HEK293 (cell line): ENCODE results near the gene BBLN.

ENCODE experiments used
- GFI1B ChIP-seq: fragments of 450-650 bp; formaldehyde crosslinking; IDR thresholded peaks from 2 replicates; pipeline ENCODE4 v1.5.1; 2016; ENCODE audit warnings: missing biosample characterization, missing genetic modification characterization
- GLIS1 ChIP-seq: fragments of 450-650 bp; formaldehyde crosslinking; IDR thresholded peaks from 2 replicates; pipeline ENCODE4 v1.5.1; 2016; ENCODE audit warnings: missing biosample characterization, missing genetic modification characterization
- HOXD13 ChIP-seq: sonication (generic); formaldehyde crosslinking; IDR thresholded peaks from 2 replicates; pipeline ENCODE4 v1.8.0; 2022; ENCODE audit warnings: missing genetic modification reagents, borderline replicate concordance
- IKZF3 ChIP-seq: fragments of 450-650 bp; IDR thresholded peaks from 2 replicates; pipeline ENCODE4 v1.5.0; 2018; ENCODE audit warnings: missing biosample characterization, mild to moderate bottlenecking, missing genetic modification characterization, moderate library complexity
- KLF1 ChIP-seq: fragments of 450-650 bp; formaldehyde crosslinking; IDR thresholded peaks from 2 replicates; pipeline ENCODE4 v1.5.1; 2016; ENCODE audit warnings: missing biosample characterization, missing genetic modification characterization
- KLF8 ChIP-seq: fragments of 450-650 bp; formaldehyde crosslinking; IDR thresholded peaks from 2 replicates; pipeline ENCODE4 v1.5.1; 2016; ENCODE audit warnings: missing biosample characterization, missing genetic modification characterization
- SP2 ChIP-seq: fragments of 450-650 bp; formaldehyde crosslinking; IDR thresholded peaks from 2 replicates; pipeline ENCODE4 v1.5.1; 2016; ENCODE audit warnings: missing biosample characterization, missing genetic modification characterization
- SP7 ChIP-seq: fragments of 450-650 bp; formaldehyde crosslinking; IDR thresholded peaks from 2 replicates; pipeline ENCODE4 v1.5.1; 2016; ENCODE audit warnings: missing biosample characterization, missing genetic modification characterization
- ZBTB17 ChIP-seq: fragments of 450-650 bp; formaldehyde crosslinking; IDR thresholded peaks from 2 replicates; pipeline ENCODE4 v1.5.1; 2016; ENCODE audit warnings: missing biosample characterization, missing genetic modification characterization
- ZBTB7A ChIP-seq: fragments of 450-650 bp; formaldehyde crosslinking; IDR thresholded peaks from 2 replicates; pipeline ENCODE4 v1.5.1; 2016; ENCODE audit warnings: low read depth, missing biosample characterization, missing genetic modification characterization
- ZFHX2 ChIP-seq: fragments of 450-650 bp; formaldehyde crosslinking; conservative IDR thresholded peaks from 2 replicates; pipeline ENCODE4 v1.5.1; 2016; ENCODE audit warnings: missing biosample characterization, missing genetic modification characterization
- ZNF112 ChIP-seq: fragments of 450-650 bp; formaldehyde crosslinking; IDR thresholded peaks from 2 replicates; pipeline ENCODE4 v1.5.0; 2017; ENCODE audit warnings: missing biosample characterization, missing genetic modification characterization
- ZNF157 ChIP-seq: fragments of 450-650 bp; formaldehyde crosslinking; IDR thresholded peaks from 2 replicates; pipeline ENCODE4 v1.5.1; 2016; ENCODE audit warnings: missing biosample characterization, missing genetic modification characterization
- ZNF174 ChIP-seq: fragments of 450-650 bp; formaldehyde crosslinking; IDR thresholded peaks from 2 replicates; pipeline ENCODE4 v1.5.0; 2017; ENCODE audit warnings: missing biosample characterization, mild to moderate bottlenecking, missing genetic modification characterization
- ZNF175 ChIP-seq: fragments of 450-650 bp; formaldehyde crosslinking; IDR thresholded peaks from 2 replicates; pipeline ENCODE4 v1.5.1; 2016; ENCODE audit warnings: missing biosample characterization, missing genetic modification characterization
- ZNF292 ChIP-seq: fragments of 450-650 bp; formaldehyde crosslinking; IDR thresholded peaks from 2 replicates; pipeline ENCODE4 v1.5.1; 2016; ENCODE audit warnings: low read depth, missing biosample characterization, missing genetic modification characterization, borderline replicate concordance
- ZNF302 ChIP-seq: fragments of 450-650 bp; formaldehyde crosslinking; IDR thresholded peaks from 2 replicates; pipeline ENCODE4 v1.5.1; 2016; ENCODE audit warnings: missing biosample characterization, missing genetic modification characterization, low read depth
- ZNF324 ChIP-seq: fragments of 450-650 bp; formaldehyde crosslinking; IDR thresholded peaks from 2 replicates; pipeline ENCODE4 v1.5.1; 2016; ENCODE audit warnings: missing biosample characterization, missing genetic modification characterization
- ZNF664 ChIP-seq: fragments of 450-650 bp; formaldehyde crosslinking; IDR thresholded peaks from 2 replicates; pipeline ENCODE4 v1.5.1; 2016; ENCODE audit warnings: missing biosample characterization, missing genetic modification characterization
- ZNF768 ChIP-seq: fragments of 450-650 bp; formaldehyde crosslinking; IDR thresholded peaks from 2 replicates; pipeline ENCODE4 v1.5.1; 2018; ENCODE audit warnings: missing biosample characterization, mild to moderate bottlenecking, missing genetic modification characterization
- ZNF785 ChIP-seq: fragments of 450-650 bp; formaldehyde crosslinking; IDR thresholded peaks from 2 replicates; pipeline ENCODE4 v1.5.1; 2016; ENCODE audit warnings: missing biosample characterization, missing genetic modification characterization
- ZNF791 ChIP-seq: fragments of 450-650 bp; formaldehyde crosslinking; IDR thresholded peaks from 2 replicates; pipeline ENCODE4 v1.5.1; 2016; ENCODE audit warnings: missing biosample characterization, missing genetic modification characterization
- ZSCAN16 ChIP-seq: fragments of 450-650 bp; formaldehyde crosslinking; IDR thresholded peaks from 2 replicates; pipeline ENCODE4 v1.5.1; 2016; ENCODE audit warnings: missing biosample characterization, missing genetic modification characterization
- TF ChIP-seq, protein P1 (sequence below): fragments of 450-650 bp; formaldehyde crosslinking; optimal IDR thresholded peaks from 2 replicates; pipeline ENCODE3; 2016; ENCODE audit warnings: missing biosample characterization, mild to moderate bottlenecking, missing genetic modification characterization
- TF ChIP-seq, protein P2 (sequence below): fragments of 450-650 bp; formaldehyde crosslinking; IDR thresholded peaks from 2 replicates; pipeline ENCODE4 v1.5.1; 2016; ENCODE audit warnings: missing biosample characterization, missing genetic modification characterization
- TF ChIP-seq, protein P3 (sequence below): fragments of 450-650 bp; formaldehyde crosslinking; IDR thresholded peaks from 2 replicates; pipeline ENCODE4; 2016; ENCODE audit warnings: missing biosample characterization, missing genetic modification characterization
- TF ChIP-seq, protein P4 (sequence below): fragments of 450-650 bp; formaldehyde crosslinking; IDR thresholded peaks from 2 replicates; pipeline ENCODE4 v1.5.1; 2016; ENCODE audit warnings: missing biosample characterization, missing genetic modification characterization
- TF ChIP-seq, protein P5 (sequence below): fragments of 450-650 bp; formaldehyde crosslinking; IDR thresholded peaks from 2 replicates; pipeline ENCODE4 v1.5.1; 2017; ENCODE audit warnings: missing biosample characterization, missing genetic modification characterization
- TF ChIP-seq, protein P6 (sequence below): fragments of 450-650 bp; formaldehyde crosslinking; conservative IDR thresholded peaks from 2 replicates; pipeline ENCODE4 v1.5.1; 2016; ENCODE audit warnings: low read depth, missing biosample characterization, missing genetic modification characterization

The BBLN gene

DNA sequence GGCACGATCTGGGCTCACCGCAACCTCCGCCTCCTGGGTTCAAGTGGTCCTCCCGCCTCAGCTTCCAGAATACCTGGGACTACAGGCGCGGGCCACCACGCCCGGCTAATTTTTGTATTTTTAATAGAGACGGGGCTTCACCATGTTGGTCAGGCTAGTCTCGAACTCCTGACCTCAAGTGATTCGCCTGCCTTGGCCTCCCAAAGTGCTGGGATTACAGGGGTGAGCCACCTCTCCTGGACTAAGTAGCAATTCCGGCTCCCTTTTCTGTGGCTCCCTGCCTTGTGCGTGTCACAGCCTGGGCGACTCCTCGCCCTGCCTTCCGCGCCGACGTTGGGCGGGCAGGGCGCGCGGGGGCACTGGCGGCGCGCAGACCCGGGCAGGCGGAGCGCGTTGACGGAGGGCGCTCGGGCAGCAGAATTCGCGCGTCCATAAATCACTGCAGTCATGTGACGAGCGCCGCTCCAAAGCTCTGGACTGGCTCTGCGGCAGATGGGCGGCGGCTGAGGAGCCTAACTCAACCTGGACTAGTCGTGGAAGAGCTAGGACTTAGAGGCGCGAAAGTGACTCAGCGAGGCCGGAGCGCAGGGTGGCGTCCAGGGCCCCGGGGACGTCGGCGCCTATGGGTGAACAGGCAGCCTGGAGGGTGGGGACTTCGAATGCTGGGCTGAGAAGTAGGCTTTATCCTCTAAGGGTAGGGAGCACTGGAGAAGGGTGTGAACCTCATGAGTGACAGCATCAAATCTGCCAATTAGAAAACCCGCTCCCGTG, 32.7 kb downstream of the BBLN start (continued):
- TF ChIP-seq, protein P1, sequence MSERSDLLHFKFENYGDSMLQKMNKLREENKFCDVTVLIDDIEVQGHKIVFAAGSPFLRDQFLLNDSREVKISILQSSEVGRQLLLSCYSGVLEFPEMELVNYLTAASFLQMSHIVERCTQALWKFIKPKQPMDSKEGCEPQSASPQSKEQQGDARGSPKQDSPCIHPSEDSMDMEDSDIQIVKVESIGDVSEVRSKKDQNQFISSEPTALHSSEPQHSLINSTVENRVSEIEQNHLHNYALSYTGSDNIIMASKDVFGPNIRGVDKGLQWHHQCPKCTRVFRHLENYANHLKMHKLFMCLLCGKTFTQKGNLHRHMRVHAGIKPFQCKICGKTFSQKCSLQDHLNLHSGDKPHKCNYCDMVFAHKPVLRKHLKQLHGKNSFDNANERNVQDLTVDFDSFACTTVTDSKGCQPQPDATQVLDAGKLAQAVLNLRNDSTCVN (tag by site-specific recombination), result peak; percentile 85
- TF ChIP-seq ZNF785 (tag by site-specific recombination), result no peak
- TF ChIP-seq ZSCAN16 (tag by site-specific recombination), result no peak
- TF ChIP-seq KLF8 (tag by site-specific recombination), result peak; percentile 47; the same call in 1 of the 2 replicates
- TF ChIP-seq ZNF768 (tag by site-specific recombination), result no peak
- peak; percentile 50; the same call in 1 of the 2 replicates for TF ChIP-seq KLF1 (tag by site-specific recombination)
- no peak for TF ChIP-seq HOXD13 (CRISPR knock-in tag)
- TF ChIP-seq IKZF3 (tag by site-specific recombination), result peak; percentile 70
- no peak for TF ChIP-seq ZNF302 (tag by site-specific recombination)
- TF ChIP-seq ZNF664, result no peak
- TF ChIP-seq GLIS1 (tag by site-specific recombination), result 0 out of 2 replicates have a peak, but pooled peaks have one; percentile 12
- TF ChIP-seq, protein P2, sequence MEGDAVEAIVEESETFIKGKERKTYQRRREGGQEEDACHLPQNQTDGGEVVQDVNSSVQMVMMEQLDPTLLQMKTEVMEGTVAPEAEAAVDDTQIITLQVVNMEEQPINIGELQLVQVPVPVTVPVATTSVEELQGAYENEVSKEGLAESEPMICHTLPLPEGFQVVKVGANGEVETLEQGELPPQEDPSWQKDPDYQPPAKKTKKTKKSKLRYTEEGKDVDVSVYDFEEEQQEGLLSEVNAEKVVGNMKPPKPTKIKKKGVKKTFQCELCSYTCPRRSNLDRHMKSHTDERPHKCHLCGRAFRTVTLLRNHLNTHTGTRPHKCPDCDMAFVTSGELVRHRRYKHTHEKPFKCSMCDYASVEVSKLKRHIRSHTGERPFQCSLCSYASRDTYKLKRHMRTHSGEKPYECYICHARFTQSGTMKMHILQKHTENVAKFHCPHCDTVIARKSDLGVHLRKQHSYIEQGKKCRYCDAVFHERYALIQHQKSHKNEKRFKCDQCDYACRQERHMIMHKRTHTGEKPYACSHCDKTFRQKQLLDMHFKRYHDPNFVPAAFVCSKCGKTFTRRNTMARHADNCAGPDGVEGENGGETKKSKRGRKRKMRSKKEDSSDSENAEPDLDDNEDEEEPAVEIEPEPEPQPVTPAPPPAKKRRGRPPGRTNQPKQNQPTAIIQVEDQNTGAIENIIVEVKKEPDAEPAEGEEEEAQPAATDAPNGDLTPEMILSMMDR, result peak; percentile 60; the same call in 1 of the 2 replicates
- TF ChIP-seq ZNF292 (tag by site-specific recombination), result no peak
- peak; percentile 85 for TF ChIP-seq GFI1B
- TF ChIP-seq, protein P3, sequence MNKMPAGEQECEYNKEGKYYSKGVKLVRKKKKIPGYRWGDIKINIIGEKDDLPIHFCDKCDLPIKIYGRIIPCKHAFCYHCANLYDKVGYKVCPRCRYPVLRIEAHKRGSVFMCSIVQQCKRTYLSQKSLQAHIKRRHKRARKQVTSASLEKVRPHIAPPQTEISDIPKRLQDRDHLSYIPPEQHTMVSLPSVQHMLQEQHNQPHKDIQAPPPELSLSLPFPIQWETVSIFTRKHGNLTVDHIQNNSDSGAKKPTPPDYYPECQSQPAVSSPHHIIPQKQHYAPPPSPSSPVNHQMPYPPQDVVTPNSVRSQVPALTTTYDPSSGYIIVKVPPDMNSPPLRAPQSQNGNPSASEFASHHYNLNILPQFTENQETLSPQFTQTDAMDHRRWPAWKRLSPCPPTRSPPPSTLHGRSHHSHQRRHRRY (tag by site-specific recombination), result no peak
- TF ChIP-seq ZNF324 (tag by site-specific recombination), result no peak
- TF ChIP-seq, protein P4, sequence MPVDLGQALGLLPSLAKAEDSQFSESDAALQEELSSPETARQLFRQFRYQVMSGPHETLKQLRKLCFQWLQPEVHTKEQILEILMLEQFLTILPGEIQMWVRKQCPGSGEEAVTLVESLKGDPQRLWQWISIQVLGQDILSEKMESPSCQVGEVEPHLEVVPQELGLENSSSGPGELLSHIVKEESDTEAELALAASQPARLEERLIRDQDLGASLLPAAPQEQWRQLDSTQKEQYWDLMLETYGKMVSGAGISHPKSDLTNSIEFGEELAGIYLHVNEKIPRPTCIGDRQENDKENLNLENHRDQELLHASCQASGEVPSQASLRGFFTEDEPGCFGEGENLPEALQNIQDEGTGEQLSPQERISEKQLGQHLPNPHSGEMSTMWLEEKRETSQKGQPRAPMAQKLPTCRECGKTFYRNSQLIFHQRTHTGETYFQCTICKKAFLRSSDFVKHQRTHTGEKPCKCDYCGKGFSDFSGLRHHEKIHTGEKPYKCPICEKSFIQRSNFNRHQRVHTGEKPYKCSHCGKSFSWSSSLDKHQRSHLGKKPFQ (tag by site-specific recombination), result peak; percentile 61; the same call in 1 of the 2 replicates
- no peak for TF ChIP-seq ZNF791 (tag by site-specific recombination)
- TF ChIP-seq ZFHX2 (tag by site-specific recombination), result peak; percentile 72
- no peak for TF ChIP-seq ZNF175 (tag by site-specific recombination)
- no peak for TF ChIP-seq ZBTB7A
- TF ChIP-seq SP7, result peak; percentile 54; the same call in 1 of the 2 replicates
- no peak for TF ChIP-seq ZNF112 (tag by site-specific recombination)
- TF ChIP-seq, protein P5, sequence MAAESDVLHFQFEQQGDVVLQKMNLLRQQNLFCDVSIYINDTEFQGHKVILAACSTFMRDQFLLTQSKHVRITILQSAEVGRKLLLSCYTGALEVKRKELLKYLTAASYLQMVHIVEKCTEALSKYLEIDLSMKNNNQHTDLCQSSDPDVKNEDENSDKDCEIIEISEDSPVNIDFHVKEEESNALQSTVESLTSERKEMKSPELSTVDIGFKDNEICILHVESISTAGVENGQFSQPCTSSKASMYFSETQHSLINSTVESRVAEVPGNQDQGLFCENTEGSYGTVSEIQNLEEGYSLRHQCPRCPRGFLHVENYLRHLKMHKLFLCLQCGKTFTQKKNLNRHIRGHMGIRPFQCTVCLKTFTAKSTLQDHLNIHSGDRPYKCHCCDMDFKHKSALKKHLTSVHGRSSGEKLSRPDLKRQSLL (tag by site-specific recombination), result 0 out of 2 replicates have a peak, but pooled peaks have one; percentile 8
- TF ChIP-seq ZNF174 (tag by site-specific recombination), result no peak
- TF ChIP-seq, protein P6, sequence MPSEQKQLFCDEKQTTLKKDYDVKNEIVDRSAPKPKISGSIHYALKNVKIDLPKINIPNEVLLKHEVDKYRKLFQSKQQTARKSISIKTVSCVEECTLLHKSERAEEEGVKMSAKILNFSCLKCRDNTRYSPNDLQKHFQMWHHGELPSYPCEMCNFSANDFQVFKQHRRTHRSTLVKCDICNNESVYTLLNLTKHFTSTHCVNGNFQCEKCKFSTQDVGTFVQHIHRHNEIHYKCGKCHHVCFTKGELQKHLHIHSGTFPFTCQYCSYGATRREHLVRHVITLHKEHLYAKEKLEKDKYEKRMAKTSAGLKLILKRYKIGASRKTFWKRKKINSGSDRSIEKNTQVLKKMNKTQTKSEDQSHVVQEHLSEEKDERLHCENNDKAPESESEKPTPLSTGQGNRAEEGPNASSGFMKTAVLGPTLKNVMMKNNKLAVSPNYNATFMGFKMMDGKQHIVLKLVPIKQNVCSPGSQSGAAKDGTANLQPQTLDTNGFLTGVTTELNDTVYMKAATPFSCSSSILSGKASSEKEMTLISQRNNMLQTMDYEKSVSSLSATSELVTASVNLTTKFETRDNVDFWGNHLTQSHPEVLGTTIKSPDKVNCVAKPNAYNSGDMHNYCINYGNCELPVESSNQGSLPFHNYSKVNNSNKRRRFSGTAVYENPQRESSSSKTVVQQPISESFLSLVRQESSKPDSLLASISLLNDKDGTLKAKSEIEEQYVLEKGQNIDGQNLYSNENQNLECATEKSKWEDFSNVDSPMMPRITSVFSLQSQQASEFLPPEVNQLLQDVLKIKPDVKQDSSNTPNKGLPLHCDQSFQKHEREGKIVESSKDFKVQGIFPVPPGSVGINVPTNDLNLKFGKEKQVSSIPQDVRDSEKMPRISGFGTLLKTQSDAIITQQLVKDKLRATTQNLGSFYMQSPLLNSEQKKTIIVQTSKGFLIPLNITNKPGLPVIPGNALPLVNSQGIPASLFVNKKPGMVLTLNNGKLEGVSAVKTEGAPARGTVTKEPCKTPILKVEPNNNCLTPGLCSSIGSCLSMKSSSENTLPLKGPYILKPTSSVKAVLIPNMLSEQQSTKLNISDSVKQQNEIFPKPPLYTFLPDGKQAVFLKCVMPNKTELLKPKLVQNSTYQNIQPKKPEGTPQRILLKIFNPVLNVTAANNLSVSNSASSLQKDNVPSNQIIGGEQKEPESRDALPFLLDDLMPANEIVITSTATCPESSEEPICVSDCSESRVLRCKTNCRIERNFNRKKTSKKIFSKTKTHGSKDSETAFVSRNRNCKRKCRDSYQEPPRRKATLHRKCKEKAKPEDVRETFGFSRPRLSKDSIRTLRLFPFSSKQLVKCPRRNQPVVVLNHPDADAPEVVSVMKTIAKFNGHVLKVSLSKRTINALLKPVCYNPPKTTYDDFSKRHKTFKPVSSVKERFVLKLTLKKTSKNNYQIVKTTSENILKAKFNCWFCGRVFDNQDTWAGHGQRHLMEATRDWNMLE (tag by site-specific recombination), result no peak
- TF ChIP-seq SP2, result peak; percentile 75
- TF ChIP-seq ZBTB17 (tag by site-specific recombination), result peak; percentile 86
- no peak for TF ChIP-seq ZNF157 (tag by site-specific recombination)
